Measurements from ENCODE around the gene KCNK16. TPM values are rescaled to one million over a fixed set of nuclear protein-coding genes. Genes with fewer than 3 reads are reported as not detected.

KCNK16 gene
- total and polyA plus RNA-seq, 2 of the 13 experiments (the other 11 are each of a cell fraction or from before 2014, with no cell fraction given): not detected

GRCh38 chr6:39302011-39302410, 20.5 kb downstream of the KCNK16 start:
- 60% methylated on average over 1 of the region's 2 CpGs for WGBS (ENCODE audit: low lambda C conversion rate)
- in situ Hi-C loops (cut with HindIII; ENCODE audit: extremely low pct_ligation_motif_present, low pct_unique_long_range_greater_than_20kb) (loop anchor here (5.0 to 10.0 kb wide), 2 partner anchors 135 to 297 kb away; no protein-coding TSS in a partner anchor), intact Hi-C loops (cut with micrococcal nuclease; ENCODE audit: unreplicated experiment) (loop anchor here (5.0 kb wide), 1 partner anchor 305 kb away; no protein-coding TSS in a partner anchor)
- no peaks in the 10 kb centered on the region for H4K20me1 ChIP-seq (ENCODE audit: insufficient read depth, low read length)
- peaks cover 0 to 9% of the 10 kb centered on the region in 2 experiments; a peak in 1 of 5 replicates for H3K27me3 ChIP-seq (ENCODE audit: control insufficient read depth in 1 of 2, insufficient read depth in 2 of 2, low read length in 2 of 2)
- H3K27ac ChIP-seq (ENCODE audit: extremely low read length, insufficient read depth, low read length): no peak overlapping the region
- POLR2A ChIA-PET: no interaction called here
- no peak overlapping the region for H3K9ac ChIP-seq (ENCODE audit: insufficient read depth, low read depth, low read length)
- no peak for TF ChIP-seq CBFB (CRISPR knock-in tag; IDR thresholded peaks at IDR 0.05)
- no peak for TF ChIP-seq YY1 (IDR thresholded peaks at IDR 0.05; ENCODE audit: insufficient read depth, insufficient replicate concordance, low read depth, low read length)
- no peak for TF ChIP-seq ZNF33A (CRISPR knock-in tag; IDR thresholded peaks at IDR 0.05; ENCODE audit: borderline replicate concordance)
- TF ChIP-seq MATR3 (CRISPR knock-in tag; IDR thresholded peaks at IDR 0.05): no peak
- no TSS peak for BruUV-seq (replicated peaks)
- no peaks in the 10 kb centered on the region for H3K36me3 ChIP-seq (replicated peaks in 1 of 2; ENCODE audit: control insufficient read depth in 1 of 2, insufficient read depth in 2 of 2, low read length in 2 of 2)
- H3K79me2 ChIP-seq (ENCODE audit: insufficient read depth, low read length): no peaks in the 10 kb centered on the region
- no peaks in the 10 kb centered on the region for H3K9me3 ChIP-seq (ENCODE audit: low read length)
- no peak overlapping the region for H3K4me3 ChIP-seq (replicated peaks in 1 of 3; ENCODE audit: insufficient read depth in 1 of 3, low read depth in 2 of 3, low read length in 3 of 3)
- CTCF ChIA-PET (ENCODE audit: low intra/inter-chr PET ratio, low total read pairs): interaction anchor here (4.1 kb wide), 1 partner anchor 135 kb away, joined by 76 read pairs; no protein-coding TSS in a partner anchor
- no peak overlapping the region for H2AFZ ChIP-seq (ENCODE audit: low read length)
- no peak overlapping the region for H3K4me2 ChIP-seq (ENCODE audit: low read depth, low read length)
- H3K4me1 ChIP-seq (ENCODE audit: insufficient read depth, low read length): peaks cover 14% of the 10 kb centered on the region
- FAIRE-seq (no peak), ATAC-seq (no peak), DNase-seq (ENCODE audit: low spot score) (no peak)

GRCh38 chr6:39301606-39302005, 20.9 kb downstream of the KCNK16 start:
- H3K4me1 ChIP-seq (ENCODE audit: insufficient read depth, low read length): peaks cover 14% of the 10 kb centered on the region
- BruUV-seq (replicated peaks): no TSS peak
- peak; percentile 31; the same call in 1 of the 3 replicates for ATAC-seq
- ChIA-PET CTCF (ENCODE audit: low intra/inter-chr PET ratio, low total read pairs) (interaction anchor here (4.1 kb wide), 1 partner anchor 135 kb away, joined by 76 read pairs; no protein-coding TSS in a partner anchor), POLR2A (no interaction called here)
- no peak overlapping the region for H3K27ac ChIP-seq (ENCODE audit: extremely low read length, insufficient read depth, low read length)
- intact Hi-C loops (cut with micrococcal nuclease; ENCODE audit: unreplicated experiment): loop anchor here (5.0 kb wide), 1 partner anchor 304 kb away; no protein-coding TSS in a partner anchor
- H3K79me2 ChIP-seq (ENCODE audit: insufficient read depth, low read length): no peaks in the 10 kb centered on the region
- TF ChIP-seq XRCC5 (optimal IDR thresholded peaks at IDR 0.05; ENCODE audit: low read length) (peak; percentile 27), YY1 (IDR thresholded peaks at IDR 0.05; ENCODE audit: insufficient read depth, insufficient replicate concordance, low read depth, low read length) (no peak), CTCF (CRISPR knock-in tag; IDR thresholded peaks at IDR 0.05) (peak; percentile 43; the same call in 1 of the 2 replicates), ZNF629 (CRISPR knock-in tag; conservative IDR thresholded peaks at IDR 0.05) (peak; percentile 90)
- H3K4me2 ChIP-seq (ENCODE audit: low read depth, low read length): no peak overlapping the region
- no peaks in the 10 kb centered on the region for H3K9me3 ChIP-seq (ENCODE audit: low read length)
- H3K9ac ChIP-seq (ENCODE audit: insufficient read depth, low read depth, low read length): no peak overlapping the region
- in situ Hi-C loops (cut with HindIII; ENCODE audit: extremely low pct_ligation_motif_present, low pct_unique_long_range_greater_than_20kb): loop anchor here (5.0 to 10.0 kb wide), 2 partner anchors 134 to 297 kb away; no protein-coding TSS in a partner anchor
- DNase-seq (ENCODE audit: low spot score): peak; percentile 18
- H3K36me3 ChIP-seq (replicated peaks in 1 of 2; ENCODE audit: control insufficient read depth in 1 of 2, insufficient read depth in 2 of 2, low read length in 2 of 2): no peaks in the 10 kb centered on the region
- no peak overlapping the region for H3K4me3 ChIP-seq (replicated peaks in 1 of 3; ENCODE audit: insufficient read depth in 1 of 3, low read depth in 2 of 3, low read length in 3 of 3)
- peaks cover 0 to 9% of the 10 kb centered on the region in 2 experiments; a peak in 1 of 5 replicates for H3K27me3 ChIP-seq (ENCODE audit: control insufficient read depth in 1 of 2, insufficient read depth in 2 of 2, low read length in 2 of 2)
- no peak overlapping the region for H2AFZ ChIP-seq (ENCODE audit: low read length)
- WGBS (ENCODE audit: low lambda C conversion rate): 24% methylated on average over 7 of the region's 7 CpGs
- FAIRE-seq: no peak
- no peaks in the 10 kb centered on the region for H4K20me1 ChIP-seq (ENCODE audit: insufficient read depth, low read length)

All from HepG2 (cell line).